NCI-H1105 (cell line): ENCODE data around the gene CXCR6.

ENCODE experiments used
- DNase-seq: peaks from one replicate; lab custom pipeline; 2025; lab: John Stamatoyannopoulos, UW

CXCR6 gene

GRCh38 chr3:45969116-45969515 is 25.9 kb downstream of the CXCR6 start:
- DNase-seq = no peak

- no peak for DNase-seq
Measured at GRCh38 chr3:45969953-45970352, 26.7 kb downstream of the CXCR6 start.

GRCh38 chr3:45972534-45973402 is 29.5 kb downstream of the CXCR6 start:
- no peak for DNase-seq

GRCh38 chr3:45974686-45975085 is 31.4 kb downstream of the CXCR6 start:
- DNase-seq = no peak

GRCh38 chr3:45975686-45976085 is 32.4 kb downstream of the CXCR6 start:
- no peak for DNase-seq

- no peak for DNase-seq
Measured at GRCh38 chr3:45976191-45977091, 33.2 kb downstream of the CXCR6 start.

GRCh38 chr3:45978006-45978761 is 34.9 kb downstream of the CXCR6 start:
- peak; percentile 64 for DNase-seq

GRCh38 chr3:45979378-45979777 is 36.1 kb downstream of the CXCR6 start:
- DNase-seq = no peak

- DNase-seq = no peak
Measured at GRCh38 chr3:45980229-45980813, 37.1 kb downstream of the CXCR6 start.

GRCh38 chr3:45980819-45981218 is 37.6 kb downstream of the CXCR6 start:
- DNase-seq = no peak

- no peak for DNase-seq
Measured at GRCh38 chr3:45981346-45982074, 38.2 kb downstream of the CXCR6 start.

- no peak for DNase-seq
Measured at GRCh38 chr3:45983770-45984169, 40.5 kb downstream of the CXCR6 start.

- DNase-seq = no peak
Measured at GRCh38 chr3:45984331-45985312, 41.4 kb downstream of the CXCR6 start.

GRCh38 chr3:45985532-45986302 is 42.5 kb downstream of the CXCR6 start:
- DNase-seq = no peak

- DNase-seq = no peak
Measured at GRCh38 chr3:45986303-45986982, 43.2 kb downstream of the CXCR6 start.

- no peak for DNase-seq
Measured at GRCh38 chr3:45987368-45988291, 44.4 kb downstream of the CXCR6 start.

GRCh38 chr3:45988362-45988761 is 45.1 kb downstream of the CXCR6 start:
- no peak for DNase-seq
